ENCODE measurements around the gene NPDC1. TPM values are rescaled to one million over a fixed set of nuclear protein-coding genes. Genes with fewer than 3 reads are reported as not detected.
"Not testable (repeated sequence)": the region's sequence is repeated elsewhere in the genome, so short reads cannot be mapped to it uniquely, and the experiment has no call there.

NPDC1 gene
- total RNA-seq, 1 donor from 2014 or later, result 157 TPM

GRCh38 chr9:137007108-137007815 lies 38.7 kb downstream of the NPDC1 start:
- intact Hi-C loops (cut with DNase I), result no loop called here
- DNase-seq (ENCODE audit: low spot score), result no peak
- peak; percentile 74 for ATAC-seq

GRCh38 chr9:137006116-137007003 lies 39.6 kb downstream of the NPDC1 start:
- DNase-seq (ENCODE audit: low spot score) (no peak), ATAC-seq (peak; percentile 27)
- intact Hi-C loops (cut with DNase I), result no loop called here

- DNase-seq (ENCODE audit: low spot score); intact Hi-C loops (cut with DNase I); ATAC-seq: not testable (repeated sequence)
Measured at GRCh38 chr9:137004285-137004684, 41.7 kb downstream of the NPDC1 start.

GRCh38 chr9:137002646-137003041 lies 43.3 kb downstream of the NPDC1 start:
- intact Hi-C loops (cut with DNase I), result no loop called here
- DNase-seq (ENCODE audit: low spot score), result no peak
- ATAC-seq, result no peak

GRCh38 chr9:137001857-137002645 lies 43.9 kb downstream of the NPDC1 start:
- ATAC-seq, result no peak
- DNase-seq (ENCODE audit: low spot score), result no peak
- intact Hi-C loops (cut with DNase I), result no loop called here

- ATAC-seq, result no peak
Measured at GRCh38 chr9:137000177-137000930, 45.6 kb downstream of the NPDC1 start.

GRCh38 chr9:136997830-136998234 lies 48.1 kb downstream of the NPDC1 start:
- no peak for ATAC-seq
- intact Hi-C loops (cut with DNase I), result no loop called here
- no peak for DNase-seq (ENCODE audit: low spot score)

More at GRCh38 chr9:137000177-137000930, 45.6 kb downstream of the NPDC1 start:
- no peak for DNase-seq (ENCODE audit: low spot score)
- intact Hi-C loops (cut with DNase I), result no loop called here

- ATAC-seq (no peak), DNase-seq (ENCODE audit: low spot score) (no peak)
- intact Hi-C loops (cut with DNase I), result no loop called here
Measured at GRCh38 chr9:136997371-136997770, 48.6 kb downstream of the NPDC1 start.

- DNase-seq (ENCODE audit: low spot score) (no peak), ATAC-seq (peak; percentile 3)
- intact Hi-C loops (cut with DNase I), result no loop called here
Measured at GRCh38 chr9:136996361-136997292, 49.4 kb downstream of the NPDC1 start, which contains the start of gene CLIC3. Gene CLIC3 (minus strand): TSS chr9:136996568. CDS start chr9:136996543, 25 bp downstream.

GRCh38 chr9:136995772-136996311 lies 50.1 kb downstream of the NPDC1 start:
- DNase-seq (ENCODE audit: low spot score) (no peak), ATAC-seq (no peak)

GRCh38 chr9:136995362-136995761 lies 50.6 kb downstream of the NPDC1 start:
- no peak for DNase-seq (ENCODE audit: low spot score)
- intact Hi-C loops (cut with DNase I), result no loop called here

More at GRCh38 chr9:136995772-136996311, 50.1 kb downstream of the NPDC1 start:
- intact Hi-C loops (cut with DNase I), result no loop called here

GRCh38 chr9:136994888-136995230 lies 51.1 kb downstream of the NPDC1 start:
- no peak for DNase-seq (ENCODE audit: low spot score)
- no peak for ATAC-seq
- intact Hi-C loops (cut with DNase I), result no loop called here

More at GRCh38 chr9:136995362-136995761, 50.6 kb downstream of the NPDC1 start:
- ATAC-seq, result no peak

GRCh38 chr9:136994180-136994887 lies 51.6 kb downstream of the NPDC1 start:
- ATAC-seq (no peak), DNase-seq (ENCODE audit: low spot score) (no peak)
- intact Hi-C loops (cut with DNase I), result no loop called here

- intact Hi-C loops (cut with DNase I), result no loop called here
- DNase-seq (ENCODE audit: low spot score) (no peak), ATAC-seq (no peak)
Measured at GRCh38 chr9:136992819-136993369, 53.1 kb downstream of the NPDC1 start.

GRCh38 chr9:136991993-136992818 lies 53.8 kb downstream of the NPDC1 start, which contains the start of gene PAXX:
Gene PAXX (plus strand): TSS chr9:136992422. CDS start chr9:136992444, 22 bp downstream.
- ATAC-seq (peak; percentile 93), DNase-seq (ENCODE audit: low spot score) (peak; percentile 96)
- intact Hi-C loops (cut with DNase I), result no loop called here
